NCI-H2107 (cell line): ENCODE data around the gene SH3D19.
"Not testable (repeated sequence)": the region's sequence is repeated elsewhere in the genome, so short reads cannot be mapped to it uniquely, and the experiment has no call there.

ENCODE experiments used
- DNase-seq: peaks from one replicate; lab custom pipeline; 2025; lab: John Stamatoyannopoulos, UW

The SH3D19 gene

DNA sequence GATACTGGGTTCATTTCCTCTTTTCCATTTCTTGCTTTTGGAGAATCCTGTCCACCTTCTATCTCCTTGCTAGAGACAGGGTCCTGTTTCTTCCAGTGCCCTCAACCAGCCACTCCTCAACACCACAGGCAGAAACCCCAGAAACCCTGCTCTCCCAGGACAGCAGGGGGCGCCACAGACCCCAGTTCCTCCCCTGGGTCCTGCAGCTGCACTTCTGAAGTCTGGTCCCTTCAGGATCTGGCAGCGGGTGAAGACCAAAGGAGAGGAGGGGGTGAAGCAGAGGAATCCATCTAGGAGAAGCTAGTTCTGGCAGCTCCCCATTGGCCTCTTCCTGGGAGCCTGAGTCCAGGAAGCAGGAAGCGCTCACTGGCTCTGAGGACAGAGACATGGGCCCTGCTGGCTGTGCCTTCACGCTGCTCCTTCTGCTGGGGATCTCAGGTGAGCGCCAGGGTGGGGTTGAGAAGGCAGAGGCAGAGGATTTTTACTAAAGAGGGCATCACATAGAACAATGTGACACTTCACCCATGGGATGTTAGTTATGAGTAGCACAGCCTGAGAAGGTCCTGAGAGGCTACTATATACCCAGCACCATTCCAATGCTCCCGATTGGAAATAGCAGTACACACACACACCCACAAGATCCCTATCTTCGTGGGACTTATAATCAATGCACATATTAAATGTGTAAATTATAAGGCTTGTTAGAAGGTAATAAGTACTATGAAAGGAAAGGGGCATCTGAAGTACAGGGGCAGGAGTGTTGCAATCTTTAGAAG, 48.4 kb downstream of the SH3D19 start, which contains the start of gene PRSS48:
PRSS48 (plus strand) TSS at position 375 of the 776 bp plus-strand sequence; CDS start at position 387, 12 bp downstream.
- no peak for DNase-seq

DNA sequence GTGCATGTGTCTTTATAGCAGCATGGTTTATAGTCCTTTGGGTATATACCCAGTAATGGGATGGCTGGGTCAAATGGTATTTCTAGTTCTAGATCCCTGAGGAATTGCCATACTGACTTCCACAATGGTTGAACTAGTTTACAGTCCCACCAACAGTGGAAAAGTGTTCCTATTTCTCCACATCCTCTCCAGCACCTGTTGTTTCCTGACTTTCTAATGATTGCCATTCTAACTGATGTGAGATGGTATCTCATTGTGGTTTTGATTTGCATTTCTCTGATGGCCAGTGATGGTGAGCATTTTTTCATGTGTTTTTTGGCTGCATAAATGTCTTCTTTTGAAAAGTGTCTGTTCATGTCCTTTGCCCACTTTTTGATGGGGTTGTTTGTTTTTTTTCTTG, 56.5 kb downstream of the SH3D19 start:
- DNase-seq, result not testable (repeated sequence)

DNA sequence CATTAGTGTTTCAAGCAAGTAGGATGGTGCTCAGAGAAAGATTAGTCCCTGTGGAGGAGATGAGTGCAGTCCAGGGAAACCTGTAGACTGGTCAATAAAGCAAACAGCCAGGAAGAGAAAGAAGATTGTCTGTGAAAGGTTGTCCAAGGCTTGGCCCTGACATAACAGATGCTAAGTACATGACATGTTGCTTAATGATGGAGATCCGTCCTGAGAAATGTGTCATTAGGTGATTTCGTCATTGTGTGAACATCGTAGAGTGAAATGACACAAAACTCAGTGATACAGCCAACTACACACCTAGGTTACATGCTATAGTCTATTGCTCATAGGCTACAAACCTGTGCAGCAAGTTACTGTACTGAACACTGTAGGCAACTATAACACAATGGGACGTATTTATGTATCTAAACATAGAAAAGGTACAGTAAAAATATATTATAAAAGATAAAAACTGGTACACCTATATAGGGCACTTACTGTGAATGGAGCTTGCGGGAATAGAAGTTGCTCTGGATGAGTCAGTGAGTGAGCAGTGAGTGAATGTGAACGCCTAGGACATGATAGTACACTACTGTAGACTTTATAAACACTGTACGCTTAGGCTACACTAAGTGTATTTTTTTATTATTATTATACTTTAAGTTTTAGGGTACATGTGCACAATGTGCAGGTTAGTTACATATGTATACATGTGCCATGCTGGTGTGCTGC, 57.4 kb downstream of the SH3D19 start:
- DNase-seq, result no peak

DNA sequence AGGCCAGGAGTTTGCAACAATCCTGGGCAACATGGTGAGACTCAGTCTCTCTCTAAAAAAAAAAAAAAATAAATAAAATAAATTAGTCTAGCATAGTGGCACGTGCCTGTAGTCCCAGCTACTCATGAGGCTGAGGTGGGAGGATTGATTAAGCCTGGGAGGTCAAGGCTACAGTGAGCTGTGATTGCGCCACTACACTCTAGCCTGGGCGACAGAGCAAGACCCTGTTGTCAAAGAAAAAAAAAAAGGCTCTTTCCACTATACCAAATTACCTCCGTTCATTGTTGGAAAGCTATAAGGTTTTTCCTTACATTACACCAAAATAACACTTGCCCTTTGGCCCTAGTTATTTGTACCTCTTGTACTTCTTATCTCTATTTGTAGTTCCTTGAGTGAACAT, 58.3 kb downstream of the SH3D19 start:
- DNase-seq, result no peak

DNA sequence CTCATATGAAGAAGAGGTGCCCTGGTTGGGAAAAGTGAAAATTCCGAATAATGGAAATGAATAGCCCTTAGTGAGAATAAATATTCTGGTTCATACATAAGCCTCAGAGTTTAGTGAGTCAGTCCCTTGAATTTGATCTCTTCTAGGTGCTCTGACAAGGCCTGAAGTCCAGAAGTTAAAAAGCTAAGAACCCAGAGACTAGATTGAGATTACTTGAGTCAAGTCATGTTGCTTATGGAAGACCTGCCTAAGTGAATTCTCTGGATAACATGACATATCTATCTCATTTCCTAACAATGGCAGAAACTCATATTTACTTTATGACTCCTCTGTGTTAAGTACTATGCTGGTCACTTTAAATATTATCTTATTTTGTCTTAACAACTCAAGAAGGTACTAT, 58.9 kb downstream of the SH3D19 start:
- no peak for DNase-seq

DNA sequence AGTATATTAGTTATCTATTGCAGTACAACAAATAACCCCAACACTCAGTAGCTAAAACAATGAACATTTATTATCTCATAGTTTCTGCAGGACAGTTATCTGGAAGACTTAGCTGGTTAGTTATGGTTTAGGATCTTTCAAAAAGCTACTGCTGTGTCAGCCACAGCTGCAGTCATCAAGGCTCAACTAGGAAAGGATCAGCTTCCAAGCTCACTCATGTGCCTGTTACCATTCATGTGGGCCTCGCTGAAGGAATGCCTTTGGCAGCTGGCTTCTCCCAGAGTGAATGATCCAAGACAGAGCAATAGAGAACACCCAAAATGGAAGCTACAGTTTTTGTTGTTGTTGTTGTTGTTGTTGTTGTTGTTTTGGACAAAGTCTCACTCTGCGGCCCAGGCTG, 62.0 kb downstream of the SH3D19 start:
- DNase-seq, result no peak

DNA sequence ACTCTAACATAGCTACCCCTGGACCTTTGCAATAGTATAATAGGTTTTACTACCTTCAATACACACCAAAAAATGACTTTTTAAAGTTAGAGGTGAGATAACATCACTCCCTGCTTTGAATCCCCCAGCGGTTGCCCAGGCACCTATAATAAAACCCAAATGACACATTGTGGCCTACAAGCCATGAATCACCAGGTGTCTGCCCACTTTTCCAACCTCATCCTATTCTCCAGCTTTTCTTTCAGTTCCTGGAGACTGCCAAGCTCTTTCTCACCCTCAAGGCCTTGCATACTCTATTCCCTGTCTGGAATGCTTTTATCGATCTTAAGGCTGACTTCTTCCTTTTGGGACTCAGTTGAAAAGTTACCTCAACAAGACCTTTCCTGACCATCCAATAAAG, 64.9 kb downstream of the SH3D19 start:
- DNase-seq, result no peak

DNA sequence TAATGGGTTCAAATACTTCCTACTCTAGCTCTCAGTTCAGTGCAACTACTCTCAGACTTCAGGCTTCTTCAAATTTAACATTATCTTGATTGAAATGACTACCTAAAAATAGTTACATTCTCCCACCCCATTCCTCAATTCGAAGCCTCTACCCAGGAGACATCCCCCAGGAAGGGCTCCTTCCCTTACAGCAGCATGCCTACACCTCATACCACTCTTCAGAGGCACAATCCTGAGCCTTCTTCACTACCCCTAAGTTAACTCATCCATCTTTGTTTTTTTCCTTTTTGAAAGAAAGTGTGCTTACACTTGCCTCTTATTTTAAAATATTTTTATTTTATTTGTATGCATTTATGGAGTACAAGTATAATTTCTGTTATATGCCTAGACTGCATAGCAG, 65.7 kb downstream of the SH3D19 start:
- no peak for DNase-seq

DNA sequence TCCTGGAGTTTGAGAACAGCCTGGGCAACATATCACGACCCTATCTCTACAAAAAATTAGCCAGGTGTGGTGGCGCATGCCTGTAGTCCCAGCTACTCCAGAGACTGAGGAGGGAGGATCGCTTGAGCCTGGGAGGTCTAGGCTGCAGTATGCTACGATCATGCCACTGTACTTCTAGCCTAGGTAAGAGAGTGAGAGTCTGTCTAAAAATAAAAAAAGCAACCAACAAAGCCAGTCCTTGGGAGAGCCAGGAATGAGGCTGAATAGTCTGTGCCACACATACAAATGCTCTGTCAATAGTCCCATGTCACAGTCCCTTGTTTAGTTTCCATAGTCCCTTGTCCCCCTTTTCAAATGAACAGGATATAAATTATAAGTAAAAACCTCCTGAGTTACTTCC, 67.7 kb downstream of the SH3D19 start:
- DNase-seq, result no peak

DNA sequence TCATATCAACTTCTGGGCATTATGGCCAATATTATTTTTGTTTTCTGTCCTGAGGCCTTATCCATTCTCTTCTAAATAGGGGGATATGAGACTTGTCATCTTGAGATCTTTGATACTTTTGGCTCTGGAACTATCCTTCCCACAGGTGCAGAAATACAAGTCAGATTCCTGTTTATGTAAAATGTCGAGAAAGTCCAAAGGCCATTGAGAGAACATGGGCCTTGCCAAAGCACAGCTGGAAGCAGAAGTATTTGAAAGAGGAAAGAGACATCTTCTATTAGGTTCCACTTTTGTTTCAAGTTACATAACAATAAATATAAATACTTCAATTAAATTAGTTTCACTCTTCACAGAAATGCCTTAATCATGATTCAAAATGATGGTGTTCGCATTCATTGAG, 69.3 kb downstream of the SH3D19 start:
- no peak for DNase-seq

DNA sequence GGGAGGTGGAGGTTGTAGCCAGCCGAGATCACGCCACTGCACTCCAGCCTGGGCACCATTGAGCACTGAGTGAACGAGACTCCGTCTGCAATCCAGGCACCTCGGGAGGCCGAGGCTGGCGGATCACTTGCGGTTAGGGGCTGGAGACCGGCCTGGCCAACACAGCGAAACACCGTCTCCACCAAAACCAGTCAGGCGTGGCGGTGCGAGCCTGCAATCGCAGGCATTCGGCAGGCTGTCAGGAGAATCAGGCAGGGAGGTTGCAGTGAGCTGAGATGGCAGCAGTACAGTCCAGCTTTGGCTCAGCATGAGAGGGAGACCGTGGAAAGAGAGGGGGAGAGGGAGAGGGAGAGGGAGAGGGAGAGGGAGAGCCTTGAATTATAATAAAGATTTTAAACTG, 69.7 kb downstream of the SH3D19 start:
- not testable (repeated sequence) for DNase-seq

DNA sequence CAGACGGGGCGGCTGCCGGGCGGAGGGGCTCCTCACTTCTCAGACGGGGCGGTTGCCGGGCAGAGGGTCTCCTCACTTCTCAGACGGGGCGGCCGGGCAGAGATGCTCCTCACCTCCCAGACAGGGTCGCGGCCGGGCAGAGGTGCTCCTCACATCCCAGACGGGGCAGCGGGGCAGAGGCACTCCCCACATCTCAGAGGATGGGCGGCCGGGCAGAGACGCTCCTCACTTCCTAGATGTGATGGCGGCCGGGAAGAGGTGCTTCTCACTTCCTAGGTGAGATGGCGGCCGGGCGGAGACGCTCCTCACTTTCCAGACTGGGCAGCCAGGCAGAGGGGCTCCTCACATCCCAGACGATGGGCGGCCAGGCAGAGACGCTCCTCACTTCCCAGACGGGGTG, 70.2 kb downstream of the SH3D19 start:
- DNase-seq, result not testable (repeated sequence)

DNA sequence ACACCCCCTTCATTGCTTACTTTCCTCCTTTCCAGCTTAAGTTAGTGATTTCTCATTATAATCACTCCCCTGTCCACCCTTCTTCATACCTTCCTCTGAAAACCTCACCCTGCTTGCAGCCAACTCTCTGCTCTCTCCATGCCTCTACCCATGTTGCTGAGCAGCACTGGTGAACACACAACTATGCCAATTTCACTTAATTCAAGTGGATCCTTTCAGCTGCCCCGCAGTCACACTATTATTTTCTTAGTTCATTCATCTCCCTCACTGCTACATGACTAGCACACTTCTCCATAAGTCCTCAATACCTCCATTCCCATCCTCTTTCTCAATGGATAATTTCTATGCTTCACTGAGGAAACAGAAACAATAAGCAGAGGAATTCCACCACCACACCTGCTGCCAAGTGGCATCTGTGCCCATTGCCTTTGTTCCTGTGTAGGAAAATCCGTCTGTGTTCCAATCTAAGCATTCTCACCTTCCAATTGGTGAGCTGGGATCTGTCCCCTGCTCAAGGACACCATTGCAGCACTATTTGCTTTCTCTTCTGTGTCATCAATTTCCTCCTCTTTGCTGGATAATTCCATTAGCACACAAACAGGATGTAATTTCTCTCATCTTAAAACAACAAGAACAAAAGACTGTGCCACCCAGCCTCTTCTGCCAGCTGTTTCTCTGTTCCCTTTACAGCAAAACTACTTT, 73.7 kb downstream of the SH3D19 start:
- DNase-seq, result no peak

DNA sequence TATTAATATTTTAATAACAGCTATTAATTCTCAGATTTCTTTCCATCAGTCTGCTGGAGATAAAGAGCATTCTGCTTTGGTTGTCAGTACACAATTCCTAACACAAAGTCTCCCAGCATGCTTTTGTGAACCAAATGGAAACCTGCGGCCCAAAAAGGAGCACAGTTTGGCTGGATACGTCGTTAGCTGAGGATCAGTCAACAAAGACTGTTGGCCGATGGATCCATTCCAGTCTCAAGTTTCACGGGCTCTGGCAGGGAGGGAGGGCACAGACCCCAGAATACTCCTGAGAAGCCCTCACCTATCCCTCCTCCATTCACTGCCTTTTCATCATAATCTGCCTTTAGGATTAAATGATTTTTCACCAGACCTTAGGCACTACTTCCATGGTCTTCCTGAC, 74.7 kb downstream of the SH3D19 start:
- no peak for DNase-seq

DNA sequence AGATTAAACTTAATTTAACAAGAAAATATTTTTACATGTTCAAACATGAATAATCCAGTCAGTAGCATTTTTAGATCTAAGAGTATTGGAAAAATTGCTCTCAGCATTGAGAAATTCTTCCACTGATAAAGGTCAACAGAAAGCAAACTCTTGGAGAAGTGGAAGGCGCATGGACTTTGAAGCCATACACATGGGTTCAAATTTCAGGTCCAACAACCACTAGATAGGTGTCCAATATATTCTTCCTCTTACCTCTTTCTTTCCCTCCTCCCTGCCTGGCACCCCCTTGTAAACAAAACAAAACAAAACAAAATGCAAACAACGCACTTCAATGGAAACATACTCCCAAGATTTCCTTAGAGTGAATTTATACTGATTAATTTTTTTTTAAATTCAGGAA, 76.9 kb downstream of the SH3D19 start:
- DNase-seq, result no peak

DNA sequence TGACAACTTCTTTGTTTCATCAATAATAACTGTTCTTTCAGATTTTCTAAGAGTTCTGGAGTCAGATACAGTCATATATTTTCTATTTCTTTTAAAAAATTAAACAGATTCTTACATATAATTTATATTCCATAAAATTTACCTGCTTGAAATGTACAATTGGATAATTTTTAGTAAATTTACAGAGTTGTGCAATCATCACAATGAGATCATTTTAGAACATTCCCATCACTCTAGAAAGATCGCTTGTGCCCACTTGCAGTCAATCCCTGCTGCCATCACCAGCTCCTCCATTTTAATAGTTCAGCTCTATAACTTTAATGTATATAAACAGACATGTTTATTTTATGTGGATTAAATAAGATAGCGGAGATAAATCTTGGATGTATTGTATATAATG, 78.0 kb downstream of the SH3D19 start:
- DNase-seq, result no peak

DNA sequence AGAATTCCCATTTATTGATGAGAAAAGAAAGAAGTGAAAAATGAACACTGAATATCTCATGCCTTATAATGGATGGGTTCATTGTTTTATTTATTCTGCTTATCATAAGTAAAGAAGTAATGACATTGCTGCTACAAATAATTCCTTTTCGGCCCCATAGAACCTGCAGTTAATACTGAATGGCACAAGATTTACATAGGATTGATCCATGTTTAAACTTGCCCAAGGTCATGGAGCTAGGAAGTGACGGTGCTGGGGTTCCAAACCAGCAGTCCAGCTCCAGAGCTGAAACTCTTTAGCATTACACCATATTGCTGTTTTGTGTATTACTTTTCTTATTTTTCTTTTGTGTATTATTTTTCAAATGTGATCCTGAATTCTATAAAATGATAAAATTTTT, 78.7 kb downstream of the SH3D19 start:
- DNase-seq, result no peak

DNA sequence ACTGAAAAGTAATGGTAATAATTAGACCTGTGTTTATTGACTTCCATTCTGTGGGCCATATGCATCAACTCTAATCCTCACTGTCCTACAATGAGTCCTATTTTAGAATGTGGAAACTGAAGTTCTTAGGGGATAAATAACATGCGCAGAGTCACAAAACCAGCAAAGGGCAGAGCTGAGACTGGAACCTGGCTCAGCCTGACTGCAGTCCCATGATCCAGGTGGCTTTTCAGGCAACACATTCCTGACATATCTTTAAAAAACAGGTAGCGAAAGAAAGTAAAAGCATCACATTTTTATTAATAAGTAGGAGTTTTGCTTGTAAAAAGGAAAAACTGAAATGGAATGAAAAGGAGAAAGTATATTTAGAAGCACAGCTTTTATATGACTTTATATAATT, 83.1 kb downstream of the SH3D19 start:
- no peak for DNase-seq

DNA sequence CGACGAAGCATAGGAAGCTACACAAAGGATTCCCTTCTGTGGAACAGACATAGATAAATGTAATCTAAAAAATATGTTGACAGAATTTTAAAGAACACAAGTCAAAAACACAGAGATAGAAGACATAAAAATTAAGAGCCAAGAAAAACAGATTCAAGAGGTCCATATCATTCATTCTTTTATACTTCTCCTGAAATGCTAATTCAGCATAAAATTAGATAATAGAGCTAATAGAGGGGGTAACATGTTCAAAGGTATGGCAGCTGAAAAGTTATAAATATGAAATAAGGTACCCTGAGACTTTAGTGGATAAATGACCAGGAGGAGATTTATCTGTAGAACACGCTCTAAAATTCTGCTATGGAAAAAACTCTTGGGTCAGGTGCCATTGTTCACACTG, 85.8 kb downstream of the SH3D19 start:
- DNase-seq, result no peak

DNA sequence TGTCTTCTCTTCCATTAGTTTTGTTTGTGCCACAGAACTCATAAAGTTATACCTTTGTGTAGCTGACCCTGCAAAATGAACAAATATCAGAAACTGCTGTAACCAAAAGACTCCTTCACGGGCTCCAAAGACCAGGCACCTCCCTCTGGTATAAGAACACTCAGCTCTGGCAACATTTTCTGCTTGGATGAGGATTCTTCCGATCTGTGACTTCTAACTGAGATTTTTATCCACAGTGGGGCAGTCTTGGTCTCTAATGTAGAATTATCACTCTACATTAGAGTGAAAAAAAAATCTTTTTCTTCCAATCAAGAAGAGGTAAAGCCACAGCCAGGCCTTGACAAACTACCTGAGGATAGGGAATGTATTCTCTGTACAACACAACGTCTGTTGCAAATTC, 86.9 kb downstream of the SH3D19 start:
- no peak for DNase-seq

DNA sequence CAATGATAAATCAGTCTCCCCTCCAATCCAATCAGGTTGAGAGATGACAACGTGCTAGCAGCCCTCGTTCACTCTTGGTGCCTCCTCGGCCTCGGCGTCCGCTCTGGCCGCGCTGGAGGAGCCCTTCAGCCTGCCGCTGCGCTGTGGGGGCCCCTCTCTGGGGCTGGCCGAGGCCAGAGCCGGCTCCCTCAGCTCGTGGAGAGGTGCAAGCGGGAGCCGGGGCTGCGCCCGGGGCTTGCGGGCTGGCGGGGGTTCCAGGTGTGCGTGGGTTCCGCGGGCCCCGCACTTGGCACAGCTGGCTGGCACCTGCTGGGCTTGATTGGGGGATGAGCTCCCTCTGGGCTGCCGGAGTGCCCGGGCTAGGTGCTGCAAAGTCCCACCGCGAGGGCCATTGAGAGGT, 89.4 kb downstream of the SH3D19 start:
- DNase-seq, result no peak

DNA sequence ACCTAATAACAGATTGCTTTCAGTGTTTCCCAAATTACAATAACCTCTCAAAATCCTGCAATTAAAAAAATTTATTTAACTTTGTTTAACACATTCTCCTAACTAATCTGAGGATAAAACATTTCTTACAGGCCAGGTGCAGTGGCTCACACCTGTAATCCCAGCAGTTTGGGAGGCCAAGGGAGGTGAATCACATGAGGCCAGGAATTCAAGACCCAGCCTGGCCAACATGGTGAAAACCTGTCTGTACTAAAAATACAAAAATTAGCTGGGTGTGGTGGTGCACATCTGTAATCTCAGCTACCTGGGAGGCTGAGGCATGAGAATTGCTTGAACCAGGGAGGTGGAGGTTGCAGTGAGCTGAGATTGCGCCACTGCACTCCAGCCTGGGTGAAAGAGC, 90.0 kb downstream of the SH3D19 start:
- not testable (repeated sequence) for DNase-seq

DNA sequence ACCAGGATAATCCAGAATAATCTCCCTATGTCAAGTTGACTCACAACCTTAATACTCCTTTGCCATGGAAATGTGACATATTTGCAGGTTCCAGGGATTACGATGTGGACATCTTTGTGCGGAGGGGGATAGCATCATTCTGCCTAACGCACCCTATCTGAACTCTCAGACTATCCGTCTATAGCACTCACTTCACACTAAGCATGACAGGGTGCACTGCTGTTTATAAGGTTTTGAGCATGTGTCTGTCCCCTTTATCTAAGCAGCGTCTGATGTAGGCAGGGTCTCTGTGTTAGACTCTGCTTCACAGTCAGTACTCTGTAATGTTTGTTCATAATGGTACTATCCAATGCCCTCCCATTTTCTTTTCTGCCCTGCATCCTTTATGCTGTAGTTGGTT, 91.8 kb downstream of the SH3D19 start:
- no peak for DNase-seq
